ENCODE results near the gene FBXO44. TPM values are rescaled to one million over a fixed set of nuclear protein-coding genes. Genes with fewer than 3 reads are reported as not detected.

FBXO44 gene
- total RNA-seq, 1 experiment from 2014 or later: 60.9 TPM

DNA sequence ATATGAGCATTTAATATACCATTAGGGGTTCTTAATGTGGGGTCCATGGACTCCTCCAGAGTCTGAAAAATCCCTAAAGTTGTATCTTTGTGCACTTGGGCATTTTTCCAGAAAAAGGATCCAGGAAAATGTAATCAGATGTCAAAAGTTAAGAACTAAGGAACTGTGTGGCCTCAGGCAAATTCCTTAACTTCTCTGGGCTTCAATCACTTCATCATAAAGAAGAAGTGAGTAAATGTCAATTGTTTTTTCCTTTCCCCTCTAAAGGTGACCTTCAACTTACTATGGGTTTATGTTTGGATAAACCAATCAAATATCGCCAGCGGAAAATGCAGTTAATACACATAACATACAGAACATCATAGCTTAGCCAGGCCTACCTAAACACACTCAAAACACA lies 23.8 kb downstream of the FBXO44 start:
- H3K4me1 ChIP-seq (ENCODE audit: control insufficient read depth in 1 of 2, insufficient read depth in 2 of 2, low read length in 2 of 2): peaks cover 15 to 24% of the 10 kb centered on the region in 2 experiments; a peak in 3 of 4 replicates
- intact Hi-C loops (cut with micrococcal nuclease): no loop called here
- no peaks in the 10 kb centered on the region for H3K9me3 ChIP-seq (ENCODE audit: control insufficient read depth in 1 of 2, insufficient read depth in 1 of 2, low read depth in 1 of 2, low read length in 2 of 2)
- H3K9ac ChIP-seq (ENCODE audit: low read length): no peak overlapping the region
- no peak overlapping the region for H2AFZ ChIP-seq (ENCODE audit: low read depth, low read length, poor library complexity, severe bottlenecking)
- H3K36me3 ChIP-seq (ENCODE audit: control insufficient read depth in 1 of 2, insufficient read depth in 2 of 2, low read length in 2 of 2): peaks cover 17 to 18% of the 10 kb centered on the region in 2 experiments; a peak in 3 of 4 replicates
- H3K9me2 ChIP-seq (ENCODE audit: insufficient read depth): no peaks in the 10 kb centered on the region
- H3K79me2 ChIP-seq (ENCODE audit: insufficient read depth, low read length): peaks cover 14% of the 10 kb centered on the region; the same call in 1 of the 2 replicates
- BruUV-seq (replicated peaks): no TSS peak
- POLR2A ChIA-PET: interaction anchor here (1.7 kb wide), 1 partner anchor 14 kb away, joined by 3 read pairs; the partner anchor contains the start of gene FBXO6
- no peak for ATAC-seq
- TF ChIP-seq, protein P1, sequence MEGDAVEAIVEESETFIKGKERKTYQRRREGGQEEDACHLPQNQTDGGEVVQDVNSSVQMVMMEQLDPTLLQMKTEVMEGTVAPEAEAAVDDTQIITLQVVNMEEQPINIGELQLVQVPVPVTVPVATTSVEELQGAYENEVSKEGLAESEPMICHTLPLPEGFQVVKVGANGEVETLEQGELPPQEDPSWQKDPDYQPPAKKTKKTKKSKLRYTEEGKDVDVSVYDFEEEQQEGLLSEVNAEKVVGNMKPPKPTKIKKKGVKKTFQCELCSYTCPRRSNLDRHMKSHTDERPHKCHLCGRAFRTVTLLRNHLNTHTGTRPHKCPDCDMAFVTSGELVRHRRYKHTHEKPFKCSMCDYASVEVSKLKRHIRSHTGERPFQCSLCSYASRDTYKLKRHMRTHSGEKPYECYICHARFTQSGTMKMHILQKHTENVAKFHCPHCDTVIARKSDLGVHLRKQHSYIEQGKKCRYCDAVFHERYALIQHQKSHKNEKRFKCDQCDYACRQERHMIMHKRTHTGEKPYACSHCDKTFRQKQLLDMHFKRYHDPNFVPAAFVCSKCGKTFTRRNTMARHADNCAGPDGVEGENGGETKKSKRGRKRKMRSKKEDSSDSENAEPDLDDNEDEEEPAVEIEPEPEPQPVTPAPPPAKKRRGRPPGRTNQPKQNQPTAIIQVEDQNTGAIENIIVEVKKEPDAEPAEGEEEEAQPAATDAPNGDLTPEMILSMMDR (IDR thresholded peaks at IDR 0.05 in 2 of 3, conservative IDR thresholded peaks at IDR 0.05 in 1 of 3; ENCODE audit: borderline replicate concordance in 1 of 3, insufficient read depth in 1 of 3, low read depth in 2 of 3, low read length in 2 of 3): no peak
- TF ChIP-seq TCF7L2 (IDR thresholded peaks at IDR 0.05; ENCODE audit: borderline replicate concordance, extremely low read depth, insufficient read depth, insufficient read length): no peak
- TF ChIP-seq, protein P2, sequence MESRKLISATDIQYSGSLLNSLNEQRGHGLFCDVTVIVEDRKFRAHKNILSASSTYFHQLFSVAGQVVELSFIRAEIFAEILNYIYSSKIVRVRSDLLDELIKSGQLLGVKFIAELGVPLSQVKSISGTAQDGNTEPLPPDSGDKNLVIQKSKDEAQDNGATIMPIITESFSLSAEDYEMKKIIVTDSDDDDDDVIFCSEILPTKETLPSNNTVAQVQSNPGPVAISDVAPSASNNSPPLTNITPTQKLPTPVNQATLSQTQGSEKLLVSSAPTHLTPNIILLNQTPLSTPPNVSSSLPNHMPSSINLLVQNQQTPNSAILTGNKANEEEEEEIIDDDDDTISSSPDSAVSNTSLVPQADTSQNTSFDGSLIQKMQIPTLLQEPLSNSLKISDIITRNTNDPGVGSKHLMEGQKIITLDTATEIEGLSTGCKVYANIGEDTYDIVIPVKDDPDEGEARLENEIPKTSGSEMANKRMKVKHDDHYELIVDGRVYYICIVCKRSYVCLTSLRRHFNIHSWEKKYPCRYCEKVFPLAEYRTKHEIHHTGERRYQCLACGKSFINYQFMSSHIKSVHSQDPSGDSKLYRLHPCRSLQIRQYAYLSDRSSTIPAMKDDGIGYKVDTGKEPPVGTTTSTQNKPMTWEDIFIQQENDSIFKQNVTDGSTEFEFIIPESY (IDR thresholded peaks at IDR 0.05; ENCODE audit: extremely low read depth, insufficient replicate concordance, low read length): no peak
- no peak for TF ChIP-seq SRF (IDR thresholded peaks at IDR 0.05; ENCODE audit: low read depth)
- no peak for TF ChIP-seq EZH2phosphoT487 (IDR thresholded peaks at IDR 0.05; ENCODE audit: borderline replicate concordance)
- TF ChIP-seq CBX3 (IDR thresholded peaks at IDR 0.05; ENCODE audit: low read depth): no peak
- no peak for TF ChIP-seq YY1 (IDR thresholded peaks at IDR 0.05; ENCODE audit: extremely low read depth, insufficient replicate concordance, low read depth, low read length)
- TF ChIP-seq, protein P3, sequence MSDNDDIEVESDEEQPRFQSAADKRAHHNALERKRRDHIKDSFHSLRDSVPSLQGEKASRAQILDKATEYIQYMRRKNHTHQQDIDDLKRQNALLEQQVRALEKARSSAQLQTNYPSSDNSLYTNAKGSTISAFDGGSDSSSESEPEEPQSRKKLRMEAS (IDR thresholded peaks at IDR 0.05): no peak
- TF ChIP-seq SP1 (IDR thresholded peaks at IDR 0.05; ENCODE audit: low read depth): no peak
- TF ChIP-seq ZNF274 (IDR thresholded peaks at IDR 0.05; ENCODE audit: low read depth, low read length): no peak
- no peak for TF ChIP-seq RAD21 (IDR thresholded peaks at IDR 0.05; ENCODE audit: low read depth)
- TF ChIP-seq EGR1 (IDR thresholded peaks at IDR 0.05; ENCODE audit: low read depth): no peak
- TF ChIP-seq ELF1 (IDR thresholded peaks at IDR 0.05; ENCODE audit: borderline replicate concordance, low read depth): no peak
- H3K27me3 ChIP-seq (ENCODE audit: insufficient read depth, low read length): no peaks in the 10 kb centered on the region
- DNase-seq (ENCODE audit: low read depth, low spot score): no peak
- no peaks in the 10 kb centered on the region for H4K20me1 ChIP-seq (ENCODE audit: insufficient read depth)
- RAD21 ChIA-PET (ENCODE audit: low non-redundant PET in 1 of 2, low total read pairs in 2 of 2, uncharacterized antibody in 2 of 2, unreplicated experiment in 2 of 2): no interaction called here
- no peak overlapping the region for H3K4me3 ChIP-seq (replicated peaks in 1 of 2; ENCODE audit: low read depth in 1 of 2, low read length in 2 of 2)
- no peak overlapping the region for H3K4me2 ChIP-seq (ENCODE audit: low read length)
- H3K27ac ChIP-seq (ENCODE audit: low read depth, low read length): no peak overlapping the region
- CTCF ChIA-PET: no interaction called here
